H9 (cell line): ENCODE results near the gene SMYD2. TPM values are rescaled to one million over a fixed set of nuclear protein-coding genes. Genes with fewer than 3 reads are reported as not detected.

Experiments used
- DNase-seq: peaks from one replicate; pipeline ENCODE4 v3.0.0-alpha.2; 2017
- H2AFZ ChIP-seq: one replicate; pipeline ENCODE4 v1.6.1; 2013; ENCODE audit warnings: mild to moderate bottlenecking, low read length, control low read depth, moderate library complexity
- H2AK5ac ChIP-seq: 2 replicates; pipeline ENCODE4 v1.6.1; 2013; ENCODE audit warnings: low read length, control low read depth, mixed read lengths; ENCODE audit not compliant: insufficient read length
- H2BK120ac ChIP-seq: one replicate; pipeline ENCODE4 v1.6.1; 2013; ENCODE audit warnings: low read depth, mild to moderate bottlenecking, low read length, control low read depth, inconsistent platforms; ENCODE audit not compliant: poor library complexity, severe bottlenecking
- H2BK12ac ChIP-seq: 2 replicates; pipeline ENCODE4 v1.6.1; 2013; ENCODE audit warnings: low read length, control low read depth, mixed read lengths, low read depth; ENCODE audit not compliant: insufficient read length
- H2BK15ac ChIP-seq: 2 replicates; pipeline ENCODE4 v1.6.1; 2013; ENCODE audit warnings: low read depth, low read length, control low read depth
- H2BK20ac ChIP-seq: one replicate; pipeline ENCODE4 v1.6.1; 2013; ENCODE audit warnings: low read depth, mild to moderate bottlenecking, low read length, control low read depth, inconsistent platforms; ENCODE audit not compliant: poor library complexity, severe bottlenecking
- H2BK5ac ChIP-seq: 2 replicates; pipeline ENCODE4 v1.6.1; 2013; ENCODE audit warnings: low read length, control low read depth, mixed read lengths; ENCODE audit not compliant: insufficient read length
- H3K14ac ChIP-seq: 2 replicates; pipeline ENCODE4 v1.6.1; 2013; ENCODE audit warnings: low read length, control low read depth; ENCODE audit not compliant: insufficient read depth
- H3K18ac ChIP-seq: 2 replicates; pipeline ENCODE4 v1.6.1; 2013; ENCODE audit warnings: low read depth, mild to moderate bottlenecking, mixed read lengths, low read length, control low read depth; ENCODE audit not compliant: insufficient read length
- H3K23ac ChIP-seq: 2 replicates; pipeline ENCODE4 v1.6.1; 2013; ENCODE audit warnings: low read length, control low read depth, mixed read lengths, low read depth; ENCODE audit not compliant: insufficient read length
- H3K23me2 ChIP-seq: 2 replicates; pipeline ENCODE4 v1.6.1; 2013; ENCODE audit warnings: low read depth, mild to moderate bottlenecking, mixed read lengths, low read length, control low read depth; ENCODE audit not compliant: insufficient read length, poor library complexity, severe bottlenecking
- H3K27ac ChIP-seq: 2 replicates; pipeline ENCODE4 v1.5.1; 2013; ENCODE audit warnings: low read length, control low read depth, mixed read lengths, low read depth; ENCODE audit not compliant: insufficient read length
- H3K27me3 ChIP-seq: 2 replicates; pipeline ENCODE4 v1.6.1; 2013; ENCODE audit warnings: low read length, control low read depth, inconsistent platforms; ENCODE audit not compliant: insufficient read depth
- H3K4ac ChIP-seq: 2 replicates; pipeline ENCODE4 v1.6.1; 2013; ENCODE audit warnings: low read depth, mild to moderate bottlenecking, control low read depth, inconsistent platforms, low read length, moderate library complexity
- H3K4me1 ChIP-seq: 2 replicates; pipeline ENCODE4 v1.6.1; 2013; ENCODE audit warnings: low read length, control low read depth, inconsistent platforms; ENCODE audit not compliant: insufficient read depth
- H3K4me2 ChIP-seq: 2 replicates; pipeline ENCODE4 v1.6.1; 2013; ENCODE audit warnings: low read length, control low read depth, mixed read lengths; ENCODE audit not compliant: insufficient read length, insufficient read depth
- H3K56ac ChIP-seq: 2 replicates; pipeline ENCODE4 v1.6.1; 2013; ENCODE audit warnings: low read depth, mild to moderate bottlenecking, mixed read lengths, low read length, control low read depth; ENCODE audit not compliant: insufficient read length
- H3K79me1 ChIP-seq: 2 replicates; pipeline ENCODE4 v1.6.1; 2013; ENCODE audit warnings: low read depth, mild to moderate bottlenecking, moderate library complexity, low read length, control low read depth, inconsistent platforms; ENCODE audit not compliant: insufficient read depth, poor library complexity, severe bottlenecking
- H3K79me2 ChIP-seq: 2 replicates; pipeline ENCODE4 v1.6.1; 2013; ENCODE audit warnings: low read length, control low read depth, inconsistent platforms; ENCODE audit not compliant: insufficient read depth
- H3K9ac ChIP-seq: 2 replicates; pipeline ENCODE4 v1.6.1; 2013; ENCODE audit warnings: low read length, control low read depth, mixed read lengths; ENCODE audit not compliant: insufficient read length; ENCODE audit errors: extremely low read depth
- H3K9me3 ChIP-seq: one replicate; pipeline ENCODE4 v1.6.1; 2013; ENCODE audit warnings: low read depth, low read length, inconsistent platforms; ENCODE audit not compliant: control insufficient read depth
- H3T11ph ChIP-seq: one replicate; pipeline ENCODE4 v1.6.1; 2013; ENCODE audit warnings: mild to moderate bottlenecking, low read length, control low read depth, inconsistent platforms
- H4K20me1 ChIP-seq: one replicate; pipeline ENCODE4 v1.6.1; 2013; ENCODE audit not compliant: control insufficient read depth, insufficient read length, insufficient read depth
- H4K5ac ChIP-seq: 2 replicates; pipeline ENCODE4 v1.6.1; 2013; ENCODE audit warnings: low read depth, mild to moderate bottlenecking, mixed read lengths, low read length, control low read depth; ENCODE audit not compliant: insufficient read length
- H4K8ac ChIP-seq: replicated peaks from 2 replicates; pipeline ENCODE4 v1.6.1; 2013; ENCODE audit warnings: low read length, control low read depth, mixed read lengths, low read depth; ENCODE audit not compliant: insufficient read length
- H4K91ac ChIP-seq: 2 replicates; pipeline ENCODE4 v1.6.1; 2013; ENCODE audit warnings: low read depth, mild to moderate bottlenecking, moderate library complexity, mixed read lengths, low read length, control low read depth; ENCODE audit not compliant: insufficient read length
- H3K27ac Mint-ChIP-seq, 3 experiments: 2 replicates in 2 of 3; 3 replicates in 1 of 3; pipeline ENCODE4 v1.8.0; 2020 to 2021; ENCODE audit warnings: mixed read lengths in 3 of 3, mild to moderate bottlenecking in 1 of 3, moderate library complexity in 1 of 3
- H3K27me3 Mint-ChIP-seq: 2 replicates; pipeline ENCODE4 v1.8.0; 2021; ENCODE audit warnings: low read depth, mild to moderate bottlenecking, moderate library complexity, mixed read lengths
- H3K36me3 Mint-ChIP-seq, 3 experiments: 2 replicates in 2 of 3; 3 replicates in 1 of 3; pipeline ENCODE4 v1.8.0; 2020 to 2021; ENCODE audit warnings: low read depth in 3 of 3, mixed read lengths in 3 of 3; ENCODE audit not compliant: insufficient read depth in 1 of 3
- H3K4me1 Mint-ChIP-seq, 2 experiments: 2 replicates each; pipeline ENCODE4 v1.8.0; 2020; ENCODE audit warnings: mixed read lengths in 2 of 2
- H3K4me3 Mint-ChIP-seq, 2 experiments: 2 replicates in 1 of 2; 3 replicates in 1 of 2; pipeline ENCODE4 v1.8.0; 2020 to 2021; ENCODE audit warnings: mild to moderate bottlenecking in 2 of 2, mixed read lengths in 2 of 2, moderate library complexity in 1 of 2
- H3K9me3 Mint-ChIP-seq, 2 experiments: 2 replicates in 1 of 2; 3 replicates in 1 of 2; pipeline ENCODE4 v1.8.0; 2020; ENCODE audit warnings: mild to moderate bottlenecking in 2 of 2, mixed read lengths in 2 of 2, moderate library complexity in 1 of 2
- WGBS: extraction: QIAGEN DNeasy Blood & Tissue Kit; methylation state at CpG from one replicate; pipeline ENCODE4 v1.1.7; 2013; ENCODE audit warnings: missing lambda C conversion rate, low lambda C conversion rate, mixed read lengths; ENCODE audit not compliant: insufficient read length; ENCODE audit errors: extremely low coverage; 5-methylcytosine and 5-hydroxymethylcytosine counted together
- total RNA-seq: library from RNA; stranded (reverse); gene quantifications from 2 replicates; pipeline ENCODE4 v1.2.1, GENCODE V29; 2021
- TF ChIP-seq, protein P1 (sequence below): fragments of 200-600 bp; sonication (generic); conservative IDR thresholded peaks from 3 replicates; pipeline ENCODE4 v1.8.0; 2021; ENCODE audit warnings: antibody characterized with exemption, mild to moderate bottlenecking

SMYD2 gene
- total RNA-seq, 1 experiment from 2014 or later = 10.9 TPM

- Histone ChIP-seq H2AFZ (no peak overlapping the region), H3K4me2 (no peak overlapping the region), H3K27ac (no peak overlapping the region), H4K20me1 (no peaks in the 10 kb centered on the region), H3K23ac (no peak overlapping the region), H3K79me2 (no peaks in the 10 kb centered on the region), H2BK20ac (no peak overlapping the region), H2BK120ac (no peak overlapping the region), H2AK5ac (no peak overlapping the region), H3K14ac (no peak overlapping the region), H2BK12ac (no peak overlapping the region), H3K4me1 (no peaks in the 10 kb centered on the region; the same call in 1 of the 2 replicates), H2BK15ac (no peak overlapping the region), H3K18ac (no peak overlapping the region), H3K9me3 (no peaks in the 10 kb centered on the region), H3K56ac (no peak overlapping the region), H4K91ac (no peak overlapping the region), H4K5ac (no peak overlapping the region), H3K23me2 (no peaks in the 10 kb centered on the region), H3K27me3 (no peaks in the 10 kb centered on the region; the same call in 1 of the 2 replicates), H3T11ph (no peak overlapping the region), H3K4ac (no peak overlapping the region), H3K79me1 (no peaks in the 10 kb centered on the region), H4K8ac (no peak overlapping the region), H3K9ac (no peak overlapping the region), H2BK5ac (no peak overlapping the region)
- Mint-ChIP-seq H3K27me3 (peaks cover 1% of the 10 kb centered on the region; the same call in 1 of the 2 replicates), H3K4me3 (no peak overlapping the region), H3K36me3 (no peaks in the 10 kb centered on the region; a peak in 2 of 7 replicates), H3K9me3 (no peaks in the 10 kb centered on the region), H3K4me1 (peaks cover 18% of the 10 kb centered on the region in 2 experiments), H3K27ac (no peak overlapping the region)
- TF ChIP-seq, protein P1, sequence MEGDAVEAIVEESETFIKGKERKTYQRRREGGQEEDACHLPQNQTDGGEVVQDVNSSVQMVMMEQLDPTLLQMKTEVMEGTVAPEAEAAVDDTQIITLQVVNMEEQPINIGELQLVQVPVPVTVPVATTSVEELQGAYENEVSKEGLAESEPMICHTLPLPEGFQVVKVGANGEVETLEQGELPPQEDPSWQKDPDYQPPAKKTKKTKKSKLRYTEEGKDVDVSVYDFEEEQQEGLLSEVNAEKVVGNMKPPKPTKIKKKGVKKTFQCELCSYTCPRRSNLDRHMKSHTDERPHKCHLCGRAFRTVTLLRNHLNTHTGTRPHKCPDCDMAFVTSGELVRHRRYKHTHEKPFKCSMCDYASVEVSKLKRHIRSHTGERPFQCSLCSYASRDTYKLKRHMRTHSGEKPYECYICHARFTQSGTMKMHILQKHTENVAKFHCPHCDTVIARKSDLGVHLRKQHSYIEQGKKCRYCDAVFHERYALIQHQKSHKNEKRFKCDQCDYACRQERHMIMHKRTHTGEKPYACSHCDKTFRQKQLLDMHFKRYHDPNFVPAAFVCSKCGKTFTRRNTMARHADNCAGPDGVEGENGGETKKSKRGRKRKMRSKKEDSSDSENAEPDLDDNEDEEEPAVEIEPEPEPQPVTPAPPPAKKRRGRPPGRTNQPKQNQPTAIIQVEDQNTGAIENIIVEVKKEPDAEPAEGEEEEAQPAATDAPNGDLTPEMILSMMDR = no peak
- no peak for DNase-seq
- WGBS = no CpG with 5 or more reads among the region's 1 CpG
Observed at GRCh38 chr1:214331180-214331579, 50.2 kb downstream of the SMYD2 start.
